Erythroblast (primary cell): Measurements from ENCODE around the gene MBOAT1.
A peak's percentile ranks its signal among the peaks of the same experiment; 100 is the strongest.

Source experiments
- DNase-seq, 2 experiments: peaks; one replicate each; lab custom pipeline; 2025; lab: John Stamatoyannopoulos, UW
- GATA1 ChIP-seq: IDR thresholded peaks from 2 replicates; pipeline ENCODE4 v1.6.1; 2011; ENCODE audit warnings: low read depth, mild to moderate bottlenecking, control low read depth, low read length, moderate library complexity
- POLR2A ChIP-seq: IDR thresholded peaks from 2 replicates; pipeline ENCODE4 v1.6.1; 2011; ENCODE audit warnings: mild to moderate bottlenecking, low read length

Gene MBOAT1

DNA sequence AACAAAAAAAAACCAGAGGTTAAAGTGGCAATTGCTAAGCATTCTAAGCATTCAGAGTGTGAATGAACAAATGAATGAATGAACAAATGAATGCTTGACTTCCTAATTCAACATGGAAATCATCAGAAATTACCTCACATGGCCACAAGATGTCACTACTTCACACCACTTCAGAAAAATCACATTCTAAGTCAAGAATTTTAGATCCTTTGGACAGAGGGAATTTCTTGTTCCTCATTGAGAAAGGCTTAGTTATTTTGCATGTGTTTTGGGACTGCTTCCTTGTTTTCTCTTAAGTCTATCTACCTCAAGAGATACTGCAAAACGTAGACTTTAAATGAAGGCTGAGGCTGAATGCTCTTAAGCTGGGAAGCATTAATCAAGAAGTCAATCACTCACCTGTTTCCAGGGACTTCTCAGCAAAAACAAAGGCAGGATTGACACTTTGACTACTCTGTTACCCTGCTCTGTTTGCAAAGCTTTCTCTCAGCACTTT, 120.2 kb downstream of the MBOAT1 start:
- DNase-seq: peak; percentile 61 to 72
- TF ChIP-seq GATA1 (no peak), POLR2A (no peak)

DNA sequence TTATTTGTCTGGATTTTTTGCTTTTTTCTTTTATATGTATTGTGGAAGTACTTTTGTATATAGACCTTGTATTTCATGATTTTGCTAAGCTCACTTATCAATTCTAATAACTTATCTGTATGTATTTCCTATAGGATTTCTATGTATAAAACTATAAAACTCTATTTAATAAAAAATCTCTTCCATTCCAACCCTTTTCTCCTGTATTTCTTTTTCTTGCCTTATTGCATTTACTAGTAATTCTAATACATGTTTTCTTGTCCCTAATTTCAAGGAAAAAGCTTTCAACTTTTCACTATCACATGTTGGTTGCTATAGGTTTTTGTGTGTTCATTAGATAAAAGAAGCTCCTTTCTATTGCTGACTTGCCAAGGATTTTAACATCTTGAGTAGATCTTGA, 125.3 kb downstream of the MBOAT1 start:
- TF ChIP-seq GATA1: no peak
- no peak for TF ChIP-seq POLR2A
- no peak for DNase-seq

GRCh38 chr6:20085817-20086216, 126.5 kb downstream of the MBOAT1 start:
- no peak for TF ChIP-seq GATA1
- no peak for TF ChIP-seq POLR2A
- no peak for DNase-seq

DNA sequence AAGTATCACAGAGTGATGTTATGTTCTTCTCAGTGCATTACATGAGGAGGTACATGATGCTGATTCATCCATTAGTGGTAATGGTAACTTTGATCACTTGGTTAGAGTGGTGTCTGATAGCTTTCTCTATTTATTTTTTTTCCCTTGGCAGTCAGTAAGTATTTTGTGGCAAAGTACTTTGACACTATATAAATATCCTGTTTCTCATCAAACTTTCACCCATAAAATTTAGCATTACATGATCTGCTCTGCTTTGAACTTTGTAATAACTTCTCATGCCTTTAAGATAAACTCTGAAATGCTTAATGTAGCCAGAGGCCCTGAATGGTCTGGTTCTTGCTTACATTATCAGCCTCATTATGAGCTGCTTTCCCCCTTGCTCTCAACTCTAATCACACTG, 127.9 kb downstream of the MBOAT1 start:
- DNase-seq: no peak
- TF ChIP-seq POLR2A (no peak), GATA1 (no peak)

GRCh38 chr6:20071998-20072397, 140.3 kb downstream of the MBOAT1 start:
- DNase-seq: no peak

DNA sequence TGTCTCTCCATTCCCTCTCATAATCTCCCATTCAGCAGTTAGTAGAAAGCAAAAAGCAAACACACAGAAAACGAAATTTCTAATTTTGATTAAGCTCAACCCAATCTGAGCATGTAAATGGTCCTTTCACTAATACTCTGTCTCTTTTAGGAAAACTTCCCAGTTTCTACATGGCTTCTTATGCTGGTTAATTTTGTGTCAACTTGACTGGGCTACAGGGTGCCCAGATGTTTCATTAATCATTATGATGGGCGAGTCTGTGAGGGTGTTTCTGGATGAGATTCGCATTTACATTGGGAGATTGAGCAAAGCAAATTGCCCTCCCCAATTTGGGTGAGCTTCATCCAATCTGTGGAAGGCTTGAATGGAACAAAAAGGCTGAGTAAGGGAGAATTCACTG, 142.2 kb downstream of the MBOAT1 start:
- no peak for DNase-seq
- TF ChIP-seq POLR2A (no peak), GATA1 (no peak)

More at GRCh38 chr6:20071998-20072397, 140.3 kb downstream of the MBOAT1 start:
- no peak for TF ChIP-seq GATA1
- no peak for TF ChIP-seq POLR2A

GRCh38 chr6:20069021-20069522, 143.2 kb downstream of the MBOAT1 start:
- TF ChIP-seq POLR2A (no peak), GATA1 (no peak)
- peak; percentile 73 to 90 for DNase-seq

GRCh38 chr6:20068421-20068988, 143.8 kb downstream of the MBOAT1 start:
- no peak for TF ChIP-seq POLR2A
- TF ChIP-seq GATA1: no peak
- DNase-seq: no peak

GRCh38 chr6:20061952-20062351, 150.3 kb downstream of the MBOAT1 start:
- no peak for TF ChIP-seq POLR2A
- TF ChIP-seq GATA1: no peak

DNA sequence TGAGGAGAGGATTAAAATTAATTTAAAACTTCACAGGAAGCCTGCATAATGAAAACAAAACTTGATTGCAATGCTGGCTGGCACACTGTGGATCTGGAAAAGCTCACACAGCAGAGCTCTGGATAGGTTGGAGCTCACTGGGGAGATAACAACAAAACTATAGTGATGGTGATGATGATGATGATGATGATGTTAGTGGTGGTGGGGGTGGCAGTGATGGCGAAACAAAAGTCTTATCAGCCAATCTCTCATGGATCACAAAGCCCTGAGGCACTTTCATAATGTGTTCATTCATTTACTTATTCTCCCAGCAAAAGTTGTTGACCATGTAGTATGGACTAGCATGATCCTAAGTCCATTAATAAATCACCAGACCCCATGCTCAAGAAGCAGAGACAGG, 152.0 kb downstream of the MBOAT1 start:
- DNase-seq: no peak
- no peak for TF ChIP-seq POLR2A
- no peak for TF ChIP-seq GATA1

More at GRCh38 chr6:20061952-20062351, 150.3 kb downstream of the MBOAT1 start:
- no peak for DNase-seq

DNA sequence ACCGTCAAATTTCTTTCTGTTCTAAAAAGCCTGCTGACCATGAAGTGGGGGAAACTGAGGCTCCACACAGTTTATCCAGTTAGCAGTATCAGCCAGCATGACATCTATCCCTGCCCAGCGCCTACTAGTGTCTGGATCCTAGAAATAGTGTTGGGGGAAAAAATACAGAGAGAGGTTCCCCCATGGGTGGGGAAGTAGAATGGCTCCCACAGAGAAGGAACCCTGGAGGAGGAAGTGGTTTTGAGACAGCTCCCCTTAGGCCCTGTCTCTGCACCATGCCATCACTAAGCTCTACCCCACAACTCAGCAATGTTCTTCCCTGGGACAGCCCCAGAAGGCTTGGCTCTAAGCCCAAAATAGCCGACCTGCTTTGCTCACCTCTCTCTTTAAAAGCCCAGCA, 153.4 kb downstream of the MBOAT1 start:
- no peak for DNase-seq
- no peak for TF ChIP-seq POLR2A

GRCh38 chr6:20058121-20058905, 154.0 kb downstream of the MBOAT1 start:
- DNase-seq: no peak
- TF ChIP-seq POLR2A (no peak), GATA1 (no peak)

DNA sequence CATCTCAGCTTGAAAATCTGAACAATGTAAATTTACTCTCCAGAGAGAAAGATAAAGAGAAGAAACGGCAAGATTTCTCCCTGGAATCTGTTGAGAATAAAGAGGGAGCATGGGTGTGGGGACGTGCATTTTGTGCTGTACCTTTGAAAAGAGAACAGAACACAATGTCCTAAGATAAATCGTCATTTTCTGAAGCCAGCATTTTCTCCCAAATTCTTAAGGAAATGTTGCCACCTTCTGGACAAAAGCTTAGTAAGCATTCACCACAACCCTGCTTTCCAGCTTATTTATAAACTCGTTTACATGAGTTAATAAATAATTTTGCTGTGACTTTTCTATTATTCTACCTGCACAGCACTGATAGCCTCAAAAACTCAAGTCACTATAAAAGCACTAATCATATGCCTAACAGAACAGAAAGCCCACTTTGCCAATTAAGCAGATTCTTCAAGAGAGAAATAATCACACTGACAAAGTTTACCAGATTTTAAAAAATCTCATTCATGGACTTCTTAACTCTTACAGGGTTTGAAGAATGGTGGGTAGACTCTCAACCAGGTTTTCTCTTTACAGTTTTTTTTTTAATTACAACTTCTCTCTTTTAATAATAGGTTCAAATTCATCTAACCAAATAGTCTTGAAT, 155.8 kb downstream of the MBOAT1 start:
- DNase-seq: peak; percentile 50 to 58
- TF ChIP-seq POLR2A (no peak), GATA1 (no peak)

- DNase-seq: no peak
- no peak for TF ChIP-seq GATA1
- no peak for TF ChIP-seq POLR2A
Measured at GRCh38 chr6:20055916-20056315, 156.4 kb downstream of the MBOAT1 start.
